ENCODE measurements around the gene RECQL. TPM values are rescaled to one million over a fixed set of nuclear protein-coding genes. Genes with fewer than 3 reads are reported as not detected.
A peak's percentile ranks its signal among the peaks of the same experiment; 100 is the strongest.

Gene RECQL
- total RNA-seq, 1 experiment from 2014 or later: 42.3 TPM

DNA sequence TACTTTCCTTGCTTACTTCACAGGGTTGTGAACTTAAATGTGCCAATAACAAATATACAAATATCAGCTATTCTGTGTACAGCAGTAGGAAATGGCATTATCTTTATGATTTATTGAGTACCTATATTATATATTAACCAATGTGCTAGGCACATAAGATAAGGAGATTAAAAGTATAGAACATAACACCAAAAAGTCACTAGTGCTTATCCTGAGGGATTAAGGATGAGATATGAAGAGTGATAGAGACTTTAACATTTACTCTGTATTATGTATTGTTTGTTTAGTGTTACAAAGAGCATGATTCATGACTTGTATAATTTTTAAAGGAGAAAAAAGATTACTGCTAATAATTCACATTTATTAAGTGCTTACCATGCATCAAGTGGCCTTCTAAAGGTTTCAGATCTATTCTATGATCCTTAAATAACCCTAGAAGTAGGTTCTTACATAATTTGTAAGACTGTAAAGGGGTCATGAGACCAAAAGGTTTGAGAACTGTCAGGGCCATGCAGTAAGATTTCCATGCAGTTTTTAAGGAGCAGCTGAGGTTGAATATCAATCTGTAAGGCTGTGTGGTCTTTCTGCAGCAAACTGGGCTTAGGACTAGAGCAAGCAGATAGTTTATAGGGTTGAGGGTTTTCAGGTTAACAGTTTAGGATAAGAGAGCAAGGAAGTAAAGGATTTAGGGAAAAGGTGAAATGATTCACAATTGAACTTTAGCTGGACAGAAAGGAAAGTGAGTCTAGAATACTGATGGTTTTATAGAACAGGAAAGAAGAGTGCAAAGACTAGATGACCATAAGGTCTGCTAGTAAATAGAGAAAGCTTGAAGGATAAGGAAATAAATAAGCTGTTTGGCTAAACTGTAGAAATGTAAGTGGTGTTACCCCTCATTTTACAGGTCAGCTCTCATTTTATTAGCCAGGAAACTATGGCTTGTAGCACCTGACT is 57.0 kb downstream of the RECQL start:
- Histone ChIP-seq H3K27me3 (ENCODE audit: control insufficient read depth, insufficient read depth, low read length) (no peaks in the 10 kb centered on the region), H3K4me3 (ENCODE audit: low read depth in 2 of 2, low read length in 2 of 2) (no peak overlapping the region), H3K36me3 (ENCODE audit: control insufficient read depth, insufficient read depth, low read length) (no peaks in the 10 kb centered on the region), H3K4me1 (ENCODE audit: control insufficient read depth, insufficient read depth, low read length) (no peaks in the 10 kb centered on the region), H3K27ac (ENCODE audit: low read length) (no peak overlapping the region), H3K9me3 (ENCODE audit: control insufficient read depth, insufficient read depth, low read depth, low read length) (no peaks in the 10 kb centered on the region)
- POLR2A ChIA-PET: no interaction called here
- intact Hi-C loops (cut with micrococcal nuclease; ENCODE audit: unreplicated experiment): no loop called here
- CTCF ChIA-PET: no interaction called here
- in situ Hi-C loops (cut with HindIII; ENCODE audit: low pct_unique_long_range_greater_than_20kb, low sequenced_read_pairs): no loop called here
- TF ChIP-seq, protein P1, sequence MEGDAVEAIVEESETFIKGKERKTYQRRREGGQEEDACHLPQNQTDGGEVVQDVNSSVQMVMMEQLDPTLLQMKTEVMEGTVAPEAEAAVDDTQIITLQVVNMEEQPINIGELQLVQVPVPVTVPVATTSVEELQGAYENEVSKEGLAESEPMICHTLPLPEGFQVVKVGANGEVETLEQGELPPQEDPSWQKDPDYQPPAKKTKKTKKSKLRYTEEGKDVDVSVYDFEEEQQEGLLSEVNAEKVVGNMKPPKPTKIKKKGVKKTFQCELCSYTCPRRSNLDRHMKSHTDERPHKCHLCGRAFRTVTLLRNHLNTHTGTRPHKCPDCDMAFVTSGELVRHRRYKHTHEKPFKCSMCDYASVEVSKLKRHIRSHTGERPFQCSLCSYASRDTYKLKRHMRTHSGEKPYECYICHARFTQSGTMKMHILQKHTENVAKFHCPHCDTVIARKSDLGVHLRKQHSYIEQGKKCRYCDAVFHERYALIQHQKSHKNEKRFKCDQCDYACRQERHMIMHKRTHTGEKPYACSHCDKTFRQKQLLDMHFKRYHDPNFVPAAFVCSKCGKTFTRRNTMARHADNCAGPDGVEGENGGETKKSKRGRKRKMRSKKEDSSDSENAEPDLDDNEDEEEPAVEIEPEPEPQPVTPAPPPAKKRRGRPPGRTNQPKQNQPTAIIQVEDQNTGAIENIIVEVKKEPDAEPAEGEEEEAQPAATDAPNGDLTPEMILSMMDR (IDR thresholded peaks at IDR 0.05): no peak
- DNase-seq (ENCODE audit: low read depth, low spot score): no peak
- ATAC-seq: no peak
- no TSS peak for BruUV-seq (replicated peaks)

DNA sequence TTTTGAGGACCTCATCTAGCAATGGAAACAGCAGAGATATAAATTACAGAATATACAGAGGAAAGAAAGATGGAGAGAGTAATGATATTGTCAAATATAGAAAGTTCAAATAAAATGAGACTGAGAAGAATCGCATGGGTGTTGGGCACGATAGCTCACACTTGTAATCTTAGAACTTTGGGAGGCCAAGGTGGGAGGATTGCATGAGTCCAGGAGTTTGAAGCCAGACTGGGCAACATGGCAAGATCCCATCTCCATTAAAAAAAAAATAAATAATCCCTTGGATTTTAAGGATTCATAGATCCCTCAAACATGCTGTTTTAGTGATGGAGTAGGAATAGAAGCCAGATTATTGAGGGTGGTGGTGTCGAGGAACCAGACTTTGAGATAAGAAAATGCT is 62.1 kb downstream of the RECQL start:
- DNase-seq (ENCODE audit: low read depth, low spot score): no peak
- Histone ChIP-seq H3K9me3 (ENCODE audit: control insufficient read depth, insufficient read depth, low read depth, low read length) (no peaks in the 10 kb centered on the region), H3K27me3 (ENCODE audit: control insufficient read depth, insufficient read depth, low read length) (no peaks in the 10 kb centered on the region; the same call in 1 of the 2 replicates), H3K36me3 (ENCODE audit: control insufficient read depth, insufficient read depth, low read length) (peaks cover 2% of the 10 kb centered on the region), H3K4me3 (ENCODE audit: low read depth in 2 of 2, low read length in 2 of 2) (no peak overlapping the region; a peak in 1 of 4 replicates), H3K4me1 (ENCODE audit: control insufficient read depth, insufficient read depth, low read length) (peaks cover 3% of the 10 kb centered on the region), H3K27ac (ENCODE audit: low read length) (peak overlapping the region; percentile 97; the same call in 1 of the 2 replicates)
- intact Hi-C loops (cut with micrococcal nuclease; ENCODE audit: unreplicated experiment): no loop called here
- BruUV-seq (replicated peaks): TSS peak; percentile 64
- no peak for ATAC-seq
- TF ChIP-seq SIN3A (IDR thresholded peaks at IDR 0.05; ENCODE audit: borderline replicate concordance, insufficient read depth, low read depth, low read length) (no peak), TCF7L2 (IDR thresholded peaks at IDR 0.05; ENCODE audit: low read depth, low read length) (no peak), POLR2AphosphoS5 (IDR thresholded peaks at IDR 0.05; ENCODE audit: low read depth, low read length) (no peak)
- TF ChIP-seq, protein P1 (IDR thresholded peaks at IDR 0.05): no peak
- TF ChIP-seq, protein P2, sequence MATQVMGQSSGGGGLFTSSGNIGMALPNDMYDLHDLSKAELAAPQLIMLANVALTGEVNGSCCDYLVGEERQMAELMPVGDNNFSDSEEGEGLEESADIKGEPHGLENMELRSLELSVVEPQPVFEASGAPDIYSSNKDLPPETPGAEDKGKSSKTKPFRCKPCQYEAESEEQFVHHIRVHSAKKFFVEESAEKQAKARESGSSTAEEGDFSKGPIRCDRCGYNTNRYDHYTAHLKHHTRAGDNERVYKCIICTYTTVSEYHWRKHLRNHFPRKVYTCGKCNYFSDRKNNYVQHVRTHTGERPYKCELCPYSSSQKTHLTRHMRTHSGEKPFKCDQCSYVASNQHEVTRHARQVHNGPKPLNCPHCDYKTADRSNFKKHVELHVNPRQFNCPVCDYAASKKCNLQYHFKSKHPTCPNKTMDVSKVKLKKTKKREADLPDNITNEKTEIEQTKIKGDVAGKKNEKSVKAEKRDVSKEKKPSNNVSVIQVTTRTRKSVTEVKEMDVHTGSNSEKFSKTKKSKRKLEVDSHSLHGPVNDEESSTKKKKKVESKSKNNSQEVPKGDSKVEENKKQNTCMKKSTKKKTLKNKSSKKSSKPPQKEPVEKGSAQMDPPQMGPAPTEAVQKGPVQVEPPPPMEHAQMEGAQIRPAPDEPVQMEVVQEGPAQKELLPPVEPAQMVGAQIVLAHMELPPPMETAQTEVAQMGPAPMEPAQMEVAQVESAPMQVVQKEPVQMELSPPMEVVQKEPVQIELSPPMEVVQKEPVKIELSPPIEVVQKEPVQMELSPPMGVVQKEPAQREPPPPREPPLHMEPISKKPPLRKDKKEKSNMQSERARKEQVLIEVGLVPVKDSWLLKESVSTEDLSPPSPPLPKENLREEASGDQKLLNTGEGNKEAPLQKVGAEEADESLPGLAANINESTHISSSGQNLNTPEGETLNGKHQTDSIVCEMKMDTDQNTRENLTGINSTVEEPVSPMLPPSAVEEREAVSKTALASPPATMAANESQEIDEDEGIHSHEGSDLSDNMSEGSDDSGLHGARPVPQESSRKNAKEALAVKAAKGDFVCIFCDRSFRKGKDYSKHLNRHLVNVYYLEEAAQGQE (IDR thresholded peaks at IDR 0.05; ENCODE audit: insufficient read depth in 1 of 2, low read depth in 2 of 2, low read length in 1 of 2): no peak
- in situ Hi-C loops (cut with HindIII; ENCODE audit: low pct_unique_long_range_greater_than_20kb, low sequenced_read_pairs): no loop called here
- CTCF ChIA-PET: no interaction called here
- POLR2A ChIA-PET: no interaction called here
